H9 (cell line): ENCODE data around the gene ENO4. TPM values are rescaled to one million over a fixed set of nuclear protein-coding genes. Genes with fewer than 3 reads are reported as not detected.

Source experiments
- DNase-seq: peaks from one replicate; pipeline ENCODE4 v3.0.0-alpha.2; 2017
- H2AFZ ChIP-seq: one replicate; pipeline ENCODE4 v1.6.1; 2013; ENCODE audit warnings: mild to moderate bottlenecking, low read length, control low read depth, moderate library complexity
- H2AK5ac ChIP-seq: 2 replicates; pipeline ENCODE4 v1.6.1; 2013; ENCODE audit warnings: low read length, control low read depth, mixed read lengths; ENCODE audit not compliant: insufficient read length
- H2BK120ac ChIP-seq: one replicate; pipeline ENCODE4 v1.6.1; 2013; ENCODE audit warnings: low read depth, mild to moderate bottlenecking, low read length, control low read depth, inconsistent platforms; ENCODE audit not compliant: poor library complexity, severe bottlenecking
- H2BK12ac ChIP-seq: 2 replicates; pipeline ENCODE4 v1.6.1; 2013; ENCODE audit warnings: low read length, control low read depth, mixed read lengths, low read depth; ENCODE audit not compliant: insufficient read length
- H2BK15ac ChIP-seq: 2 replicates; pipeline ENCODE4 v1.6.1; 2013; ENCODE audit warnings: low read depth, low read length, control low read depth
- H2BK20ac ChIP-seq: one replicate; pipeline ENCODE4 v1.6.1; 2013; ENCODE audit warnings: low read depth, mild to moderate bottlenecking, low read length, control low read depth, inconsistent platforms; ENCODE audit not compliant: poor library complexity, severe bottlenecking
- H2BK5ac ChIP-seq: 2 replicates; pipeline ENCODE4 v1.6.1; 2013; ENCODE audit warnings: low read length, control low read depth, mixed read lengths; ENCODE audit not compliant: insufficient read length
- H3K14ac ChIP-seq: 2 replicates; pipeline ENCODE4 v1.6.1; 2013; ENCODE audit warnings: low read length, control low read depth; ENCODE audit not compliant: insufficient read depth
- H3K18ac ChIP-seq: 2 replicates; pipeline ENCODE4 v1.6.1; 2013; ENCODE audit warnings: low read depth, mild to moderate bottlenecking, mixed read lengths, low read length, control low read depth; ENCODE audit not compliant: insufficient read length
- H3K23ac ChIP-seq: 2 replicates; pipeline ENCODE4 v1.6.1; 2013; ENCODE audit warnings: low read length, control low read depth, mixed read lengths, low read depth; ENCODE audit not compliant: insufficient read length
- H3K23me2 ChIP-seq: 2 replicates; pipeline ENCODE4 v1.6.1; 2013; ENCODE audit warnings: low read depth, mild to moderate bottlenecking, mixed read lengths, low read length, control low read depth; ENCODE audit not compliant: insufficient read length, poor library complexity, severe bottlenecking
- H3K27ac ChIP-seq: 2 replicates; pipeline ENCODE4 v1.5.1; 2013; ENCODE audit warnings: low read length, control low read depth, mixed read lengths, low read depth; ENCODE audit not compliant: insufficient read length
- H3K27me3 ChIP-seq: 2 replicates; pipeline ENCODE4 v1.6.1; 2013; ENCODE audit warnings: low read length, control low read depth, inconsistent platforms; ENCODE audit not compliant: insufficient read depth
- H3K4ac ChIP-seq: 2 replicates; pipeline ENCODE4 v1.6.1; 2013; ENCODE audit warnings: low read depth, mild to moderate bottlenecking, control low read depth, inconsistent platforms, low read length, moderate library complexity
- H3K4me1 ChIP-seq: 2 replicates; pipeline ENCODE4 v1.6.1; 2013; ENCODE audit warnings: low read length, control low read depth, inconsistent platforms; ENCODE audit not compliant: insufficient read depth
- H3K4me2 ChIP-seq: 2 replicates; pipeline ENCODE4 v1.6.1; 2013; ENCODE audit warnings: low read length, control low read depth, mixed read lengths; ENCODE audit not compliant: insufficient read length, insufficient read depth
- H3K56ac ChIP-seq: 2 replicates; pipeline ENCODE4 v1.6.1; 2013; ENCODE audit warnings: low read depth, mild to moderate bottlenecking, mixed read lengths, low read length, control low read depth; ENCODE audit not compliant: insufficient read length
- H3K79me1 ChIP-seq: 2 replicates; pipeline ENCODE4 v1.6.1; 2013; ENCODE audit warnings: low read depth, mild to moderate bottlenecking, moderate library complexity, low read length, control low read depth, inconsistent platforms; ENCODE audit not compliant: insufficient read depth, poor library complexity, severe bottlenecking
- H3K79me2 ChIP-seq: 2 replicates; pipeline ENCODE4 v1.6.1; 2013; ENCODE audit warnings: low read length, control low read depth, inconsistent platforms; ENCODE audit not compliant: insufficient read depth
- H3K9ac ChIP-seq: 2 replicates; pipeline ENCODE4 v1.6.1; 2013; ENCODE audit warnings: low read length, control low read depth, mixed read lengths; ENCODE audit not compliant: insufficient read length; ENCODE audit errors: extremely low read depth
- H3K9me3 ChIP-seq: one replicate; pipeline ENCODE4 v1.6.1; 2013; ENCODE audit warnings: low read depth, low read length, inconsistent platforms; ENCODE audit not compliant: control insufficient read depth
- H3T11ph ChIP-seq: one replicate; pipeline ENCODE4 v1.6.1; 2013; ENCODE audit warnings: mild to moderate bottlenecking, low read length, control low read depth, inconsistent platforms
- H4K20me1 ChIP-seq: one replicate; pipeline ENCODE4 v1.6.1; 2013; ENCODE audit not compliant: control insufficient read depth, insufficient read length, insufficient read depth
- H4K5ac ChIP-seq: 2 replicates; pipeline ENCODE4 v1.6.1; 2013; ENCODE audit warnings: low read depth, mild to moderate bottlenecking, mixed read lengths, low read length, control low read depth; ENCODE audit not compliant: insufficient read length
- H4K8ac ChIP-seq: replicated peaks from 2 replicates; pipeline ENCODE4 v1.6.1; 2013; ENCODE audit warnings: low read length, control low read depth, mixed read lengths, low read depth; ENCODE audit not compliant: insufficient read length
- H4K91ac ChIP-seq: 2 replicates; pipeline ENCODE4 v1.6.1; 2013; ENCODE audit warnings: low read depth, mild to moderate bottlenecking, moderate library complexity, mixed read lengths, low read length, control low read depth; ENCODE audit not compliant: insufficient read length
- H3K27ac Mint-ChIP-seq, 3 experiments: 2 replicates in 2 of 3; 3 replicates in 1 of 3; pipeline ENCODE4 v1.8.0; 2020 to 2021; ENCODE audit warnings: mixed read lengths in 3 of 3, mild to moderate bottlenecking in 1 of 3, moderate library complexity in 1 of 3
- H3K27me3 Mint-ChIP-seq: 2 replicates; pipeline ENCODE4 v1.8.0; 2021; ENCODE audit warnings: low read depth, mild to moderate bottlenecking, moderate library complexity, mixed read lengths
- H3K36me3 Mint-ChIP-seq, 3 experiments: 2 replicates in 2 of 3; 3 replicates in 1 of 3; pipeline ENCODE4 v1.8.0; 2020 to 2021; ENCODE audit warnings: low read depth in 3 of 3, mixed read lengths in 3 of 3; ENCODE audit not compliant: insufficient read depth in 1 of 3
- H3K4me1 Mint-ChIP-seq, 2 experiments: 2 replicates each; pipeline ENCODE4 v1.8.0; 2020; ENCODE audit warnings: mixed read lengths in 2 of 2
- H3K4me3 Mint-ChIP-seq, 2 experiments: 2 replicates in 1 of 2; 3 replicates in 1 of 2; pipeline ENCODE4 v1.8.0; 2020 to 2021; ENCODE audit warnings: mild to moderate bottlenecking in 2 of 2, mixed read lengths in 2 of 2, moderate library complexity in 1 of 2
- H3K9me3 Mint-ChIP-seq, 2 experiments: 2 replicates in 1 of 2; 3 replicates in 1 of 2; pipeline ENCODE4 v1.8.0; 2020; ENCODE audit warnings: mild to moderate bottlenecking in 2 of 2, mixed read lengths in 2 of 2, moderate library complexity in 1 of 2
- WGBS: extraction: QIAGEN DNeasy Blood & Tissue Kit; methylation state at CpG from one replicate; pipeline ENCODE4 v1.1.7; 2013; ENCODE audit warnings: missing lambda C conversion rate, low lambda C conversion rate, mixed read lengths; ENCODE audit not compliant: insufficient read length; ENCODE audit errors: extremely low coverage; 5-methylcytosine and 5-hydroxymethylcytosine counted together
- total RNA-seq: library from RNA; stranded (reverse); gene quantifications from 2 replicates; pipeline ENCODE4 v1.2.1, GENCODE V29; 2021
- TF ChIP-seq, protein P1 (sequence below): fragments of 200-600 bp; sonication (generic); conservative IDR thresholded peaks from 3 replicates; pipeline ENCODE4 v1.8.0; 2021; ENCODE audit warnings: antibody characterized with exemption, mild to moderate bottlenecking

The ENO4 gene
- total RNA-seq, 1 experiment from 2014 or later: 0.26 TPM

- no peak overlapping the region for H3K9ac ChIP-seq
- no peak overlapping the region for H3K56ac ChIP-seq
- no peak overlapping the region for H3K4me2 ChIP-seq
- H4K5ac ChIP-seq: no peak overlapping the region
- DNase-seq: no peak
- H2BK12ac ChIP-seq: no peak overlapping the region
- TF ChIP-seq, protein P1, sequence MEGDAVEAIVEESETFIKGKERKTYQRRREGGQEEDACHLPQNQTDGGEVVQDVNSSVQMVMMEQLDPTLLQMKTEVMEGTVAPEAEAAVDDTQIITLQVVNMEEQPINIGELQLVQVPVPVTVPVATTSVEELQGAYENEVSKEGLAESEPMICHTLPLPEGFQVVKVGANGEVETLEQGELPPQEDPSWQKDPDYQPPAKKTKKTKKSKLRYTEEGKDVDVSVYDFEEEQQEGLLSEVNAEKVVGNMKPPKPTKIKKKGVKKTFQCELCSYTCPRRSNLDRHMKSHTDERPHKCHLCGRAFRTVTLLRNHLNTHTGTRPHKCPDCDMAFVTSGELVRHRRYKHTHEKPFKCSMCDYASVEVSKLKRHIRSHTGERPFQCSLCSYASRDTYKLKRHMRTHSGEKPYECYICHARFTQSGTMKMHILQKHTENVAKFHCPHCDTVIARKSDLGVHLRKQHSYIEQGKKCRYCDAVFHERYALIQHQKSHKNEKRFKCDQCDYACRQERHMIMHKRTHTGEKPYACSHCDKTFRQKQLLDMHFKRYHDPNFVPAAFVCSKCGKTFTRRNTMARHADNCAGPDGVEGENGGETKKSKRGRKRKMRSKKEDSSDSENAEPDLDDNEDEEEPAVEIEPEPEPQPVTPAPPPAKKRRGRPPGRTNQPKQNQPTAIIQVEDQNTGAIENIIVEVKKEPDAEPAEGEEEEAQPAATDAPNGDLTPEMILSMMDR: no peak
- H2BK5ac ChIP-seq: no peak overlapping the region
- no peak overlapping the region for H3T11ph ChIP-seq
- peaks cover 0 to 3% (median 0%) of the 10 kb centered on the region in 3 experiments; a peak in 2 of 7 replicates for H3K36me3 Mint-ChIP-seq
- H3K79me1 ChIP-seq: no peaks in the 10 kb centered on the region
- no peaks in the 10 kb centered on the region for H3K9me3 Mint-ChIP-seq
- no peaks in the 10 kb centered on the region for H3K79me2 ChIP-seq
- H3K27me3 ChIP-seq: no peaks in the 10 kb centered on the region
- H2AFZ ChIP-seq: no peak overlapping the region
- no peak overlapping the region for H2AK5ac ChIP-seq
- H3K23me2 ChIP-seq: no peaks in the 10 kb centered on the region
- no peak overlapping the region for H4K91ac ChIP-seq
- no peak overlapping the region for H3K27ac ChIP-seq
- no peak overlapping the region for H3K23ac ChIP-seq
- H3K14ac ChIP-seq: no peak overlapping the region
- H3K4ac ChIP-seq: no peak overlapping the region
- no peaks in the 10 kb centered on the region for H4K20me1 ChIP-seq
- no peak overlapping the region for H3K4me3 Mint-ChIP-seq
- no peak overlapping the region for H3K18ac ChIP-seq
- H3K27me3 Mint-ChIP-seq: no peaks in the 10 kb centered on the region
- H2BK120ac ChIP-seq: no peak overlapping the region
- H3K4me1 ChIP-seq: no peaks in the 10 kb centered on the region
- H3K27ac Mint-ChIP-seq: no peak overlapping the region
- no peak overlapping the region for H4K8ac ChIP-seq
- no peak overlapping the region for H2BK15ac ChIP-seq
- no peak overlapping the region for H2BK20ac ChIP-seq
- no CpG with 5 or more reads among the region's 3 CpGs for WGBS
- H3K4me1 Mint-ChIP-seq: peaks cover 6 to 8% of the 10 kb centered on the region in 2 experiments
- H3K9me3 ChIP-seq: no peaks in the 10 kb centered on the region
Measured at GRCh38 chr10:116905845-116906210, 56.5 kb downstream of the ENO4 start.
